ENCODE results near the gene HBP1.
"Not testable (repeated sequence)": the region's sequence is repeated elsewhere in the genome, so short reads cannot be mapped to it uniquely, and the experiment has no call there.

The HBP1 gene

GRCh38 chr7:107168233-107169119 is at the start of gene HBP1:
HBP1 (plus strand) TSS chr7:107169003; CDS start chr7:107179894, 10,891 bp downstream.
- peak; percentile 100 for DNase-seq (ENCODE audit: low read depth)

- peak; percentile 12 for DNase-seq (ENCODE audit: low read depth)
Observed at GRCh38 chr7:107119376-107120105, 49.3 kb upstream of the HBP1 start.

- peak; percentile 79 for DNase-seq (ENCODE audit: low read depth)
Observed at GRCh38 chr7:107122486-107122911, 46.3 kb upstream of the HBP1 start.

GRCh38 chr7:107123392-107123791 is 45.4 kb upstream of the HBP1 start:
- DNase-seq (ENCODE audit: low read depth), result no peak

- no peak for DNase-seq (ENCODE audit: low read depth)
Observed at GRCh38 chr7:107125475-107125874, 43.3 kb upstream of the HBP1 start.

- no peak for DNase-seq (ENCODE audit: low read depth)
Observed at GRCh38 chr7:107128217-107128616, 40.6 kb upstream of the HBP1 start.

- DNase-seq (ENCODE audit: low read depth), result no peak
Observed at GRCh38 chr7:107128748-107129147, 40.1 kb upstream of the HBP1 start.

- DNase-seq (ENCODE audit: low read depth), result peak; percentile 27
Observed at GRCh38 chr7:107130487-107131220, 38.1 kb upstream of the HBP1 start.

- DNase-seq (ENCODE audit: low read depth), result no peak
Observed at GRCh38 chr7:107133396-107133795, 35.4 kb upstream of the HBP1 start.

- peak; percentile 65 for DNase-seq (ENCODE audit: low read depth)
Observed at GRCh38 chr7:107138696-107139420, 29.9 kb upstream of the HBP1 start.

GRCh38 chr7:107143875-107144274 is 24.9 kb upstream of the HBP1 start:
- not testable (repeated sequence) for DNase-seq (ENCODE audit: low read depth)

GRCh38 chr7:107145067-107145838 is 23.6 kb upstream of the HBP1 start:
- DNase-seq (ENCODE audit: low read depth), result no peak

GRCh38 chr7:107147464-107148393 is 21.1 kb upstream of the HBP1 start:
- peak; percentile 55 for DNase-seq (ENCODE audit: low read depth)

GRCh38 chr7:107148721-107149120 is 20.1 kb upstream of the HBP1 start:
- no peak for DNase-seq (ENCODE audit: low read depth)

GRCh38 chr7:107149863-107150262 is 18.9 kb upstream of the HBP1 start:
- no peak for DNase-seq (ENCODE audit: low read depth)

- DNase-seq (ENCODE audit: low read depth), result peak; percentile 74
Observed at GRCh38 chr7:107150375-107151073, 18.3 kb upstream of the HBP1 start.

- DNase-seq (ENCODE audit: low read depth), result no peak
Observed at GRCh38 chr7:107151538-107151937, 17.3 kb upstream of the HBP1 start.

- peak; percentile 73 for DNase-seq (ENCODE audit: low read depth)
Observed at GRCh38 chr7:107152011-107152410, 16.8 kb upstream of the HBP1 start.

GRCh38 chr7:107154826-107155225 is 14.0 kb upstream of the HBP1 start:
- DNase-seq (ENCODE audit: low read depth), result no peak

Data from iris pigment epithelial cell (primary cell).